Fibroblast of skin of left biceps (primary cell): ENCODE results near the gene MARK3.

ENCODE experiments used
- DNase-seq, 2 experiments: peaks; one replicate each; pipeline ENCODE4 v3.0.0-alpha.2; 2013; ENCODE audit warnings: low read depth in 2 of 2

The MARK3 gene

GRCh38 chr14:103548463-103549351 lies 163.5 kb downstream of the MARK3 start:
- no peak for DNase-seq

- no peak for DNase-seq
Observed at GRCh38 chr14:103549361-103550311, 164.4 kb downstream of the MARK3 start.

- no peak for DNase-seq
Observed at GRCh38 chr14:103550451-103551337, 165.5 kb downstream of the MARK3 start.

GRCh38 chr14:103551338-103551762 lies 166.1 kb downstream of the MARK3 start:
- no peak for DNase-seq

GRCh38 chr14:103552011-103552845 lies 167.0 kb downstream of the MARK3 start:
- DNase-seq: no peak

- DNase-seq: no peak
Observed at GRCh38 chr14:103552846-103553210, 167.6 kb downstream of the MARK3 start.
